KMS-11 (cell line): ENCODE measurements around the gene CMTM7.

Experiments used
- H2AFZ ChIP-seq: fragments of 200-600 bp; sonication (generic); 2 replicates; pipeline ENCODE4 v1.6.1; 2016; ENCODE audit warnings: antibody characterized with exemption, mixed run types, low read depth
- H3K27ac ChIP-seq: fragments of 200-600 bp; sonication (generic); 2 replicates; pipeline ENCODE4 v1.6.1; 2016; ENCODE audit warnings: mild to moderate bottlenecking, mixed run types
- H3K27me3 ChIP-seq: fragments of 200-600 bp; sonication (generic); 2 replicates; pipeline ENCODE4 v1.6.1; 2017; ENCODE audit warnings: mild to moderate bottlenecking, low read depth, mixed run types, moderate library complexity; ENCODE audit not compliant: insufficient read depth
- H3K36me3 ChIP-seq: fragments of 200-600 bp; sonication (generic); 2 replicates; pipeline ENCODE4 v1.6.1; 2017; ENCODE audit warnings: mild to moderate bottlenecking, mixed run types; ENCODE audit not compliant: insufficient read depth
- H3K4me1 ChIP-seq: fragments of 200-600 bp; sonication (generic); 2 replicates; pipeline ENCODE4 v1.6.1; 2016; ENCODE audit warnings: mild to moderate bottlenecking, low read depth, mixed run types; ENCODE audit not compliant: poor library complexity, severe bottlenecking
- H3K4me2 ChIP-seq: fragments of 200-600 bp; sonication (generic); 2 replicates; pipeline ENCODE4 v1.7.0; 2016; ENCODE audit warnings: mild to moderate bottlenecking, mixed run types
- H3K4me3 ChIP-seq: fragments of 200-600 bp; sonication (generic); IDR thresholded peaks from 2 replicates; pipeline ENCODE4 v1.6.1; 2017; ENCODE audit warnings: low read depth, low read length, mixed read lengths; ENCODE audit not compliant: insufficient read depth
- H3K79me2 ChIP-seq: fragments of 200-600 bp; sonication (generic); 2 replicates; pipeline ENCODE4 v1.6.1; 2016; ENCODE audit warnings: low read depth, mixed run types; ENCODE audit not compliant: insufficient read depth
- H3K9ac ChIP-seq: fragments of 200-600 bp; sonication (generic); 2 replicates; pipeline ENCODE4 v1.6.1; 2016; ENCODE audit warnings: mild to moderate bottlenecking, mixed run types
- H4K20me1 ChIP-seq: fragments of 200-600 bp; sonication (generic); 2 replicates; pipeline ENCODE4 v1.6.1; 2016; ENCODE audit warnings: mild to moderate bottlenecking, mixed run types; ENCODE audit not compliant: insufficient read depth
- TF ChIP-seq, protein P1 (sequence below): fragments of 200-600 bp; sonication (generic); conservative IDR thresholded peaks from 2 replicates; pipeline ENCODE4 v1.6.1; 2017; ENCODE audit warnings: low read depth, mild to moderate bottlenecking, antibody characterized with exemption, low read length, moderate library complexity, mixed read lengths

The CMTM7 gene, protein sequence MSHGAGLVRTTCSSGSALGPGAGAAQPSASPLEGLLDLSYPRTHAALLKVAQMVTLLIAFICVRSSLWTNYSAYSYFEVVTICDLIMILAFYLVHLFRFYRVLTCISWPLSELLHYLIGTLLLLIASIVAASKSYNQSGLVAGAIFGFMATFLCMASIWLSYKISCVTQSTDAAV

DNA sequence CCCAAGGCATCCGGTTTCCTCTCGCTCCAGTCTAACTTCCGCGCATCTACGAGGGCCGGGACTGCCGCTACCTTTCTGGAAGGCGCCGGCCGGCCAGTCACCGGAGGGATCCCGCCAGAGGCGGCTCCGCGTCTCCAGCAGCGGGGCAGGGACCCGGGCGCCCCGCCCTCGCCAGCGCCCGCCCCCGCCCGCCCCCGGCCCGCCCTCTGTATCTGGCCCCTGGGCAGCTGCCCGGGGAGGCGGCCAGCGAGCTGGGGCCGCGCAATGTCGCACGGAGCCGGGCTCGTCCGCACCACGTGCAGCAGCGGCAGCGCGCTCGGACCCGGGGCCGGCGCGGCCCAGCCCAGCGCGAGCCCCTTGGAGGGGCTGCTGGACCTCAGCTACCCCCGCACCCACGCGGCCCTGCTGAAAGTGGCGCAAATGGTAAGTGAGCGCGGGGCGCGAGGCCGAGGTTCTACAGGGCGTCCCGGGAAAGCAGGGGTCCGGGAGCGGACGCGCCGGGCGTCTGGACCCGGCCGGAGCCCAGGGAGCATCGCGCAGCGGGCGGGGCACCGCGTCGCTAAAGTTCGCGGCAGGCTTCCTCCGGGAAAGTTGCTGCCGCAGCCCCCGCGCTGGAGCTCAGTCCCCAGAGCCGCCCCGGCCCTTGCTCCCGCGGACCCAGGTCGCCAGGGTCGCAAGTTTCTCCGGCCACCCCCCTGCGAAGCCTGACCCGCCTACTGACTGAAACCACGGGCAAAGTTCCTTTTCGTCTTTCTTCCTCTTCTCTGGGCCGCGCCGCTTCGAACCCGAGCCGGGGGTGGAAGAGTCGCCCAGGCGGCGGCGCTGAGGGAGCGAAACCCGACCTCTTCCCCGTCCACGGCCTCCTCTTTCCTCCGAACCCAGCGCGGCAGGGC lies at the start of gene CMTM7:
Gene CMTM7, plus strand, starts transcription at position 211 of the 893 bp plus-strand sequence. Its CDS starts 54 bp downstream, at position 265.
- H3K36me3 ChIP-seq = no peaks in the 10 kb centered on the region
- peak within 1 kb of the TSS; percentile 76 for H2AFZ ChIP-seq
- TF ChIP-seq, protein P1, sequence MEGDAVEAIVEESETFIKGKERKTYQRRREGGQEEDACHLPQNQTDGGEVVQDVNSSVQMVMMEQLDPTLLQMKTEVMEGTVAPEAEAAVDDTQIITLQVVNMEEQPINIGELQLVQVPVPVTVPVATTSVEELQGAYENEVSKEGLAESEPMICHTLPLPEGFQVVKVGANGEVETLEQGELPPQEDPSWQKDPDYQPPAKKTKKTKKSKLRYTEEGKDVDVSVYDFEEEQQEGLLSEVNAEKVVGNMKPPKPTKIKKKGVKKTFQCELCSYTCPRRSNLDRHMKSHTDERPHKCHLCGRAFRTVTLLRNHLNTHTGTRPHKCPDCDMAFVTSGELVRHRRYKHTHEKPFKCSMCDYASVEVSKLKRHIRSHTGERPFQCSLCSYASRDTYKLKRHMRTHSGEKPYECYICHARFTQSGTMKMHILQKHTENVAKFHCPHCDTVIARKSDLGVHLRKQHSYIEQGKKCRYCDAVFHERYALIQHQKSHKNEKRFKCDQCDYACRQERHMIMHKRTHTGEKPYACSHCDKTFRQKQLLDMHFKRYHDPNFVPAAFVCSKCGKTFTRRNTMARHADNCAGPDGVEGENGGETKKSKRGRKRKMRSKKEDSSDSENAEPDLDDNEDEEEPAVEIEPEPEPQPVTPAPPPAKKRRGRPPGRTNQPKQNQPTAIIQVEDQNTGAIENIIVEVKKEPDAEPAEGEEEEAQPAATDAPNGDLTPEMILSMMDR = no peak
- H4K20me1 ChIP-seq = no peaks in the 10 kb centered on the region; the same call in 1 of the 2 replicates
- peak within 1 kb of the TSS; percentile 71 for H3K4me2 ChIP-seq
- H3K9ac ChIP-seq = peak within 1 kb of the TSS; percentile 53
- H3K27me3 ChIP-seq = no peaks in the 10 kb centered on the region
- H3K79me2 ChIP-seq = peaks cover 44% of the 10 kb centered on the region
- peak within 1 kb of the TSS; percentile 28 for H3K27ac ChIP-seq
- H3K4me1 ChIP-seq = peaks cover 32% of the 10 kb centered on the region
- peak within 1 kb of the TSS; percentile 29 for H3K4me3 ChIP-seq

DNA sequence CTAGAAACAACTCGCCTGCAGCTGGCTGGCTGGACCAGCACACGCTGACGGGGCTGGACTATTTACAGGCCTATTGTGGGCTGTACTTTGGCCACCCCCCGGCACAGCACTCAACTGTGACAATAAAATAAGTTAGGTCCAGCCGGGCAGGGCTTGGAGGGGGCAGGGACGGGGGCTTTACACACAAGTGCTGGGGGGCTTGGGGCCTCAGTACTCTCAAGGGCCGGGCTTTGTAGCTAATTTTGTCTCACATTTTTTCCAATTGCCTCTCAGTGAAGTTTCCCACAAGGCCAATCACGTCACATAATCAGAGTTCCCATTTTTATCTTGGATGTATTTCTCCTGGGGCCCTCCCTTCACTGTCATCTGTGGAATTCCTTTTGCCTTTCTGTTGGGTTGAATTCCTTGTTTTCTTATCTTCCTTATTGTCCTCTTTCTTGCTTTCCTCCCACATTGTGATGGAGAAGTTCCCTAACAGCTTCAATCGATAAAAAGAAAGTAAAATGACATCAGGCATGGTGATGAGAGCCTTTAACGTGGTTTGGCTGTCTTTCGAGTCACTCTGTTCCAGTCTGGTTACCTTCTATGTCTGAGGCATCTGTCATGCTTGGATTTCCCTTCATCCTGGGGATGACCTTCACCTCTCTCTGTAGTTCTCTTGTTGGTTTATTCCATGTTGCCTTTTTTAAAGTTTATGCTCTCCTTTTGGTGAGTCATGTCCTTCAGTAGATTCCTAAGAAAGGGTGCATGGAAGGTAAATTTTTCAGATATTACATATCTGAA lies 44.1 kb upstream of the CMTM7 start:
- Histone ChIP-seq H4K20me1 (no peaks in the 10 kb centered on the region), H3K27me3 (no peaks in the 10 kb centered on the region), H3K9ac (no peak overlapping the region), H3K4me3 (no peak overlapping the region), H2AFZ (no peak overlapping the region), H3K27ac (no peak overlapping the region), H3K36me3 (no peaks in the 10 kb centered on the region), H3K4me1 (no peaks in the 10 kb centered on the region), H3K4me2 (no peak overlapping the region), H3K79me2 (no peaks in the 10 kb centered on the region)
- TF ChIP-seq, protein P1 = no peak

DNA sequence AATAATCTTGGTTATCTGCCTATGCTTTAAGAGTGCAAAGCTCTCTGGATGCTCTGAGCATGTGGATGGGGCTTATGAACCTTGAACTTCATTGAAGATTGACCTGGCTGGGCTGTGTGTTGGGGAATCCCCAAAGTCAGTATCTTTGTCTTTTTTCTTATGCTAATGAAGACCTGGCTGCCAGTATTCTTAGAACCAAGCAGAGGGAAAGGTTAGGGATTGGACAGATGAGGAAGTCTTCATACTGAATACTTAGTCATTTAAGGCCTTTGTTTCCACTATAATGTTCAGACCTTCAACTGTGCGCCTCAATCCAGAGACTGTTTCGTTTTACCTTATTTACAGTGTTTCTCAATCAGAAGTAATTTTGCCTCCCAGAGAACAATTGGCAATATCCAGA lies 42.5 kb upstream of the CMTM7 start:
- no peak overlapping the region for H3K27ac ChIP-seq
- TF ChIP-seq, protein P1 = no peak
- no peaks in the 10 kb centered on the region for H4K20me1 ChIP-seq
- H3K4me1 ChIP-seq = no peaks in the 10 kb centered on the region
- no peaks in the 10 kb centered on the region for H3K27me3 ChIP-seq
- H3K4me2 ChIP-seq = no peak overlapping the region
- no peak overlapping the region for H3K4me3 ChIP-seq
- no peak overlapping the region for H2AFZ ChIP-seq
- H3K79me2 ChIP-seq = no peaks in the 10 kb centered on the region
- H3K36me3 ChIP-seq = no peaks in the 10 kb centered on the region
- no peak overlapping the region for H3K9ac ChIP-seq

DNA sequence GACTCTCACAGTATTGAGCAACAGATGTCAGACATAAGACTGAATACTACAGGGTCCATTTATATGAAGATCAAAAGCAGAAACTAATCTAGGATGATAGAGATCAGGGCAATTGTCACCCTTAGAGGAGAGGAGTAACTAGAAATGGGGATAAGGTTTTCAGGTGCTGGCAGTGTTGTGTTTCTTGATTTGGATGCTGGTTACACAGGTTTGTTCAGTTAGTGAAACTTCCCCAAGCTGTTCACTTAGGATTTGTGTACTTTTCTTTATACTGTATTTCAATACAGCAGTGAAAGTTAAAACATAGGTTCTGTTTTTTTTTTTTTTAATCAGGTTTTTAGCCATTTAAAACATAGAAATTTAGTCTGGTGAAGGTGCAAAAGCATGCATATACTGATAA lies 39.1 kb upstream of the CMTM7 start:
- no peak overlapping the region for H3K9ac ChIP-seq

More for the DNA sequence above, 39.1 kb upstream of the CMTM7 start:
- Histone ChIP-seq H4K20me1 (no peaks in the 10 kb centered on the region), H3K27me3 (no peaks in the 10 kb centered on the region), H3K4me1 (no peaks in the 10 kb centered on the region), H3K4me3 (no peak overlapping the region), H3K36me3 (no peaks in the 10 kb centered on the region), H3K4me2 (no peak overlapping the region), H2AFZ (no peak overlapping the region), H3K27ac (no peak overlapping the region), H3K79me2 (no peaks in the 10 kb centered on the region)
- TF ChIP-seq, protein P1 = no peak
